BLaER1 (cell line): Measurements from ENCODE around the gene RIPPLY2.
"Not testable (repeated sequence)": the region's sequence is repeated elsewhere in the genome, so short reads cannot be mapped to it uniquely, and the experiment has no call there.

Experiments used
- H3K27ac ChIP-seq: shearing (Covaris generic); formaldehyde crosslinking; 2 replicates; pipeline ENCODE4 v1.8.1; 2022
- H3K27me3 ChIP-seq: shearing (Covaris generic); formaldehyde crosslinking; 2 replicates; pipeline ENCODE4 v1.8.1; 2022
- H3K36me3 ChIP-seq: shearing (Covaris generic); formaldehyde crosslinking; 2 replicates; pipeline ENCODE4 v1.8.1; 2022
- H3K4me1 ChIP-seq: shearing (Covaris generic); formaldehyde crosslinking; 2 replicates; pipeline ENCODE4 v1.8.1; 2022
- H3K4me2 ChIP-seq: shearing (Covaris generic); formaldehyde crosslinking; 2 replicates; pipeline ENCODE4 v1.8.1; 2022
- H3K4me3 ChIP-seq: shearing (Covaris generic); formaldehyde crosslinking; 2 replicates; pipeline ENCODE4 v1.8.1; 2022
- H3K9ac ChIP-seq: shearing (Covaris generic); formaldehyde crosslinking; 2 replicates; pipeline ENCODE4 v1.8.1; 2022
- H3K9me3 ChIP-seq: shearing (Covaris generic); formaldehyde crosslinking; 2 replicates; pipeline ENCODE4 v1.8.1; 2022
- H4K20me1 ChIP-seq: shearing (Covaris generic); formaldehyde crosslinking; 2 replicates; pipeline ENCODE4 v1.8.1; 2022
- Cebpa-rat ChIP-seq: shearing (Covaris generic); IDR thresholded peaks from 2 replicates; pipeline ENCODE4 v1.8.1; 2022

Gene RIPPLY2, protein sequence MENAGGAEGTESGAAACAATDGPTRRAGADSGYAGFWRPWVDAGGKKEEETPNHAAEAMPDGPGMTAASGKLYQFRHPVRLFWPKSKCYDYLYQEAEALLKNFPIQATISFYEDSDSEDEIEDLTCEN

DNA sequence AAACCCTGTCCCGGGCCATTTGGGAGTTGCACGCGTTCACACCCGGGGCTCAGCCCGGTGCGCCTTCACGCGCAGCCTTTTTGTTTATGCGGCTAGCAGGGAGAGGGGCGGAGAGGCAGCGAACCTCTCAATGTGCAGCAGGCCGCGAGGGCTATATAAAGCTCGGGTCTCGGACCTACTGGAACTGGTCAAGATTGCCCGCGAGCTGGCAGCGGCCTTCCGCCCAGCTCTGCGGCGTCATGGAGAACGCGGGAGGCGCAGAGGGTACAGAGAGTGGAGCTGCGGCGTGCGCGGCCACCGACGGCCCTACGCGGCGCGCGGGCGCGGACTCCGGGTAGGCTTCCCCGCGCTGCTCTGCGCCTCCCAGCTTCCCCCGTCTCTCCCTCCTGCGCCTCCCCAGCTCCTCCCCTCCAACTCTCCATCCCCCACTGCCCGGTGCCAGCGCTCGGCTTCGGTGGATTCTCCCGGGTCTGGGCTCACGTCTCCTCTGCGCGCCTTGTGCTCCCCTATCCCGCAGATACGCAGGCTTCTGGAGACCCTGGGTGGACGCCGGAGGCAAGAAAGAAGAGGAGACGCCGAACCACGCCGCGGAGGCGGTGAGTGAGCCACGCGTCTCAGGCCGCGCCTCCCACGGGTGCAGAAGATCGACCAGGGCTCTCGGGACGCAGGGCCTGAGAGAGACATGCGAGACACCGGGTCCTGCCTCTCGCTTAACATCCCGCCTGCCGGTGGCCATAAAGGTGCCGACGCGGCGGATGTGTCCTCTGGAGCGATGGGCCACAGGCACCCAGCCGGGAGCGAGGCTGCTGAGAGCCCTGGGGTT is at the start of gene RIPPLY2:
Gene RIPPLY2, plus strand, starts transcription at position 183 of the 823 bp plus-strand sequence. Its CDS starts 57 bp downstream, at position 240.
- no peaks in the 10 kb centered on the region for H3K4me1 ChIP-seq
- TF ChIP-seq Cebpa-rat = no peak
- no peak within 1 kb of the TSS for H3K27ac ChIP-seq
- H3K4me2 ChIP-seq = no peak within 1 kb of the TSS
- H3K4me3 ChIP-seq = no peak within 1 kb of the TSS
- no peaks in the 10 kb centered on the region for H3K9me3 ChIP-seq
- H3K9ac ChIP-seq = no peak within 1 kb of the TSS
- no peaks in the 10 kb centered on the region for H4K20me1 ChIP-seq
- no peaks in the 10 kb centered on the region for H3K36me3 ChIP-seq
- H3K27me3 ChIP-seq = no peaks in the 10 kb centered on the region

DNA sequence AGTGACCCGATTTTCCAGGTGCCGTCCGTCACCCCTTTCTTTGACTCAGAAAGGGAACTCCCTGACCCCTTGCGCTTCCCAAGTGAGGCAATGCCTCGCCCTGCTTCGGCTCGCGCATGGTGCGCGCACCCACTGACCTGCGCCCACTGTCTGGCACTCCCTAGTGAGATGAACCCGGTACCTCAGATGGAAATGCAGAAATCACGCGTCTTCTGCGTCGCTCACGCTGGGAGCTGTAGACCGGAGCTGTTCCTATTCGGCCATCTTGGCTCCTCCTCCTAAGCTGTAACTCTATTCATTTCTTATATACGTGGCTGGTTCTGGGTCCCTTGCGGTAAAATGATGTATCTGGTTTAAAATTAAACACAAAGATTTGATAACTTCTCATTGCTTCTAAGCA is 49.7 kb upstream of the RIPPLY2 start:
- not testable (repeated sequence) for H3K9ac ChIP-seq, H3K4me1 ChIP-seq, H3K27me3 ChIP-seq, H3K4me3 ChIP-seq, H3K36me3 ChIP-seq, H3K9me3 ChIP-seq, H4K20me1 ChIP-seq, H3K4me2 ChIP-seq, H3K27ac ChIP-seq

DNA sequence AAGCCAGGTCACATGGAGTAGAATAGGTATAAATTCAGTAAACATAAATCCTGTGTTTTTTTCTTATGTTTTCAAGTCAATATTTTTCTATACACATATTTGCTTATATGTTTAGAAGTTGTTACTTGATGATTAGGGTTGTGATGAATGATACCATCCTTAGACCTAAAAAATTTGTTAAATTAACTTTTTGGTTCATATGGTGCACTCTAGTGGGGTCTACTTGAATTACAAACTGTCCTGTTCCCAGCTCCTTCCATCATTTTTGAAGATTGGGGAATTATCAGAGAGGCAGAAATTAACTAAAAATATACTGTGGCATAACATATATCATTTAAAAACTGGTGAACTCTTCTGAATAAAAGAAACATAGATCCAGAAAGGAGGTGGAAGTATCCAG is 48.3 kb upstream of the RIPPLY2 start:
- Histone ChIP-seq H3K36me3 (no peaks in the 10 kb centered on the region), H3K27ac (no peak overlapping the region), H3K27me3 (no peaks in the 10 kb centered on the region), H3K4me3 (no peak overlapping the region), H3K9me3 (no peaks in the 10 kb centered on the region), H3K4me1 (no peaks in the 10 kb centered on the region), H3K4me2 (no peak overlapping the region), H3K9ac (no peak overlapping the region), H4K20me1 (no peaks in the 10 kb centered on the region)
- no peak for TF ChIP-seq Cebpa-rat

DNA sequence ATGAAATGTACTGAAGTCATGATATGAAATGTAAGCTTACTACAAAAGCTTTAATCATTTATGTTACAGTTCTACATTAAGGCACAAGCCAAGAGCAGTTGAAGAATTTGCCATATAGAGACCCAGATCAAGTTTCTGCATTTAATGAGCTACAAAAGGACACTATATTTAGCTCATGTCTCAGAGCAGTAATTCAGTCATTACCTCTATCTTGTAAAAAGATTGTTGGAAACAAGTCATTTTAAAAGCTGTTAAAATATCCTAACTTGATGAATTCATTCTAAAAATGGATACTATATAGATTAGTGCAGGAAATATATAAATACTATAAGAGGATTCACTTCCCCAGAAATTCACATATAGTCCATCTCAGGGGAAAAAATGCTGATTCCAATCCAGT is 45.2 kb upstream of the RIPPLY2 start:
- Histone ChIP-seq H3K27ac (no peak overlapping the region), H4K20me1 (no peaks in the 10 kb centered on the region), H3K4me3 (no peak overlapping the region), H3K4me1 (no peaks in the 10 kb centered on the region), H3K9me3 (no peaks in the 10 kb centered on the region), H3K36me3 (no peaks in the 10 kb centered on the region), H3K9ac (no peak overlapping the region), H3K27me3 (no peaks in the 10 kb centered on the region), H3K4me2 (no peak overlapping the region)
- TF ChIP-seq Cebpa-rat = no peak

DNA sequence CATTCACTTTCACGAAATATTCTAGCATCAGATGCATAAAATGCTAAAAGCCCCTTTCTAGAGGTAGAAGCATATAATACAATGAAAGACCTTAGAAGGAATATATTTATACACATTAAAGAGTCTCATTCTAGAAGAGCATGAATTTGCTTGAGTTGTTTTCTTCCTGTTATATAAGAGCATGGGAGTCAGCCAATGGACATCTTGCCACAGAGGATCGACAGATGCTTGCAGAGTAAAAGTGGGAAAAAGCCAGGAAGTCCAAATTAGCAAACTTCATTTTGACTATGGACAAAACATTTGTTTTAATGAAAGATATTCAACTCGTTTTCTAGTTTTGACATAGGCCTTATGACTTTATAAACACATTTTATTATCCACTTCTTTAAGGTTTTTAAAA is 44.2 kb upstream of the RIPPLY2 start:
- Histone ChIP-seq H3K9ac (no peak overlapping the region), H3K9me3 (no peaks in the 10 kb centered on the region), H3K27ac (no peak overlapping the region), H3K4me1 (no peaks in the 10 kb centered on the region), H3K4me2 (no peak overlapping the region), H3K4me3 (no peak overlapping the region), H4K20me1 (no peaks in the 10 kb centered on the region), H3K36me3 (no peaks in the 10 kb centered on the region), H3K27me3 (no peaks in the 10 kb centered on the region)
- no peak for TF ChIP-seq Cebpa-rat

DNA sequence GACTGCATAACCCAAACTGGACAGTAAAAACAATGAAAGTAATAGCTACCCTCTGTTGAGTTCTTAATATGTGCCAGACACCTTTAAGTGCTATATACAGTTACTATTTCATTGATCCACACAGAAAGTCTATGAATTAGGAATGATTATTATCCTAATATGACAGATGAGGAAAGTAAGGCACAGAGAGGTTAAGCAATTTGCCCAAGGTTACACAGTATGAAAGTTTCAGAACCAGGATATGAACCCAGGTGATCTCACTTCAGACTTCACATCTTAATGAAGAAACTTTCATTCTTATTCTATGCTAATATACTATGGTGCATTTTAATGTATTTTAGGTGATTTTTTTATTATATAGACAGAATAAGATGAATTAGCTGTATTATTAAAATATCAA is 40.6 kb upstream of the RIPPLY2 start:
- H4K20me1 ChIP-seq = no peaks in the 10 kb centered on the region
- no peak for TF ChIP-seq Cebpa-rat
- no peaks in the 10 kb centered on the region for H3K27me3 ChIP-seq
- no peak overlapping the region for H3K9ac ChIP-seq
- H3K36me3 ChIP-seq = no peaks in the 10 kb centered on the region
- H3K4me1 ChIP-seq = no peaks in the 10 kb centered on the region
- H3K4me2 ChIP-seq = no peak overlapping the region
- H3K4me3 ChIP-seq = no peak overlapping the region
- no peak overlapping the region for H3K27ac ChIP-seq
- no peaks in the 10 kb centered on the region for H3K9me3 ChIP-seq

DNA sequence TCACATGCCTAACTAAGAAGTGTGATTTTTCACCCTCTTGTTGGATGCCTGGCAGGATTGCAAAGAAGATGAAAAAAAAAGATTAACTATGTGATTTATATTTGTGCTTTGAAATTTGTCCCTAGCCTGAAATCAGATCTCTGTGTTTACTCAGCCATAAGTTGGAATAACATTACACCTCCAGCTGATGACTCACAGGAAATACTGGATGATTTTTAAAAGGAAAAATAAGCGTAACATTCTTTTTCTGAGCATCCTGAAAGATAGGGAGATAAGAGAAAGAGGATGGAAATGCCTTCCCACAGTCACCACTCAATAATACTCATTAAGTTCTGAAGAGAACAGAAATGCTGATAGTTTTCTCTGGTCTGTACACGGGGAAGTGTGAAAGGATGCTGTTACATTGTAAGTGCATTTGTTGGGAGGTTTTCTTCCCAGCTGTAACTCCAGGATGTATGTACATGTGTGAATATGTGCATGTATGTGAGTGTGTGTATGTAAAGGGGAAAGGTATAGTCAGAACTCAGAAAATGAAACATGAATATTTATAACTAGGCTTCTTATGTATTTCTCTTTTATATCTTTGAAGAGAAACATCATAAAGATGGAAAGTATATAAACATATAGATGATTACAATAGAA is 37.4 kb upstream of the RIPPLY2 start:
- no peak for TF ChIP-seq Cebpa-rat
- Histone ChIP-seq H3K4me1 (no peaks in the 10 kb centered on the region), H3K4me2 (no peak overlapping the region), H3K4me3 (no peak overlapping the region), H3K36me3 (no peaks in the 10 kb centered on the region), H3K27me3 (no peaks in the 10 kb centered on the region), H3K9ac (no peak overlapping the region), H4K20me1 (no peaks in the 10 kb centered on the region), H3K27ac (no peak overlapping the region), H3K9me3 (no peaks in the 10 kb centered on the region)

DNA sequence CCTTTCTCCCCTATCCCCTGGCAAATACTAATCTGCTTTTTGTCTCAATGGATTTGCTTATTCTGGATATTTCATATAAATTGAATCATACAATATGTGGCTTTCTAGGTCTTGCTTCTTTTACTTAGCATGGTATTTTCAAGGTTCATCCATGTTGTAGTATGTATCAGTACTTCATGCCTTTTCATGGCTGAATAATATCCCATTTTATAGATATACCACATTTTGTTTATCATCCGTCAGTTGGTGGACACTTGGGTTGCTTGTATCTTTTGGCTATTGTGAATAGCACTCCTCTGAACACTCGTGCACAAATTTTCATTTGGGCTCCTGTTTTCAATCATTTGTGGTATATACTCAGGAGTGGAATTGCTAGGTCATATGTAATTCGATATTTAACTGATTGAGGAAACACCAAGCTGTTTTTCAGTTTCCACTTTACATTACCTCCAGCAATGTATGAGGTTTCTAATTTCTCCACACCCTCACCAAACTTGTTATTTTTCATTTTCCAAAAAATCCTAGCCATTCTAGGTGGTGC is 30.5 kb upstream of the RIPPLY2 start:
- Histone ChIP-seq H3K9ac (no peak overlapping the region), H3K4me1 (no peaks in the 10 kb centered on the region), H3K27me3 (no peaks in the 10 kb centered on the region), H3K4me2 (no peak overlapping the region), H3K9me3 (no peaks in the 10 kb centered on the region), H3K4me3 (no peak overlapping the region), H4K20me1 (no peaks in the 10 kb centered on the region), H3K36me3 (no peaks in the 10 kb centered on the region), H3K27ac (no peak overlapping the region)
- no peak for TF ChIP-seq Cebpa-rat

DNA sequence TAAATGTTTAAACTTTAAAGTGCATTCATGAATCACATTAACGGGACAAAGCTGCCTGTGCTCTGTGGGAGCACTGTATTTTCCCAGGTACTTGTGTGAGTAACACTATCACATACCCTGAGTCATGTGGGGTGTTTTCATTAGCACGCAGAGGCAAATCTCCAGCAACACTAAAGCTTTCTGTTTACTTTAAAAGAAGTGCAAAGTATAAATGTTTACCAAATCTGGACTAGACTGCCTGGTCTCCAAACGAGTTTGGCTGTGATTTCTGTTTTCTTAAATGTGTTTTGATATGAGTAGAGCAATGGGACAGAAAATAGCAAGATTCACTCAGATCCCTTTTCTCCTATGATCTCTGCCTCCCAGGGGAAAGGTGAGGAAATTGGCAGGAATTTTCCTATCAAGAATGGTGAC is 28.8 kb upstream of the RIPPLY2 start:
- Histone ChIP-seq H3K36me3 (no peaks in the 10 kb centered on the region), H3K4me1 (no peaks in the 10 kb centered on the region), H3K9ac (no peak overlapping the region), H3K9me3 (no peaks in the 10 kb centered on the region), H3K4me3 (no peak overlapping the region), H3K27ac (no peak overlapping the region), H3K4me2 (no peak overlapping the region), H3K27me3 (no peaks in the 10 kb centered on the region), H4K20me1 (no peaks in the 10 kb centered on the region)
- no peak for TF ChIP-seq Cebpa-rat

DNA sequence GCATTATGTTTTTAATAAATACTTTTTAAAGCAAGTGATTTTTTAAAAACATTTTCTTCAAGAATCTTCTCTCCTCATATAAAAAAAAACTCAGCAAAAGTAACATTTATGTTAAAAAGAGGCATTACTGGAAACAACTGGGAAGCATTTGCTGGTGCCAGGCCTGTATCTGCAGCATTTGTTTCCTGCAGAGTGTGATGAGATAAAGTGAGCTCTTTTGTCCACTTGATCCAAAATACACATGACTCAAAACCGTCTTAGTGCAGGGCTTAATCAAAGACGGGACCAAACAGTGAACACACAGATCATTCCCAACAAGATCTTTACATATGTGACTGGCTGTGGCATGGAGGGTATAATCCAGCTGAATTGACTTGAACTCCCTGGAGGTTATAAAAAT is 28.3 kb upstream of the RIPPLY2 start:
- no peaks in the 10 kb centered on the region for H4K20me1 ChIP-seq
- no peak overlapping the region for H3K9ac ChIP-seq
- no peaks in the 10 kb centered on the region for H3K36me3 ChIP-seq
- H3K4me1 ChIP-seq = no peaks in the 10 kb centered on the region
- H3K9me3 ChIP-seq = no peaks in the 10 kb centered on the region
- no peak for TF ChIP-seq Cebpa-rat
- no peak overlapping the region for H3K27ac ChIP-seq
- no peaks in the 10 kb centered on the region for H3K27me3 ChIP-seq
- no peak overlapping the region for H3K4me3 ChIP-seq
- no peak overlapping the region for H3K4me2 ChIP-seq
